CD4-positive, alpha-beta T cell treated with Interleukin-4 for 4 hours (primary cell): ENCODE data around the gene ASIC1.

Source experiments
- DNase-seq: peaks from one replicate; pipeline ENCODE4 v3.0.0-alpha.2; 2020

The ASIC1 gene

GRCh38 chr12:50085615-50086072 is 28.2 kb downstream of the ASIC1 start:
- DNase-seq = no peak

DNA sequence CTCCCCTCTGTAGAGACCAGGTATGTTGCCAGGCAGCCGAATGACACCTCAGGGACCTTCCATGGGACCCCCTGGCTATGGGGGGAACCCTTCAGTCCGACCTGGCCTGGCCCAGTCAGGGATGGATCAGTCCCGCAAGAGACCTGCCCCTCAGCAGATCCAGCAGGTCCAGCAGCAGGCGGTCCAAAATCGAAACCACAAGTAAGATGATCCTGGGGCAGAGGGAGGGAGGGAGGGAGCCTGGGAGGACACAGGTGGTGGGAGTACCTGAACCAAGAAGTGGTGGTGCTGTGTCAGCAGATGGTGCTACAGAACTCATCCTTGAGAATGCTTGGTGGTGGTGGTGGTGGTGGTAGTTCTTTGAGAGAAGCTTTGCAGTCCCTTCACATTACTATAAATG is 28.8 kb downstream of the ASIC1 start:
- no peak for DNase-seq

GRCh38 chr12:50087151-50087550 is 29.8 kb downstream of the ASIC1 start:
- no peak for DNase-seq

- no peak for DNase-seq
Measured at GRCh38 chr12:50087995-50088394, 30.6 kb downstream of the ASIC1 start.

GRCh38 chr12:50088577-50089335 is 31.4 kb downstream of the ASIC1 start:
- DNase-seq = peak; percentile 71

DNA sequence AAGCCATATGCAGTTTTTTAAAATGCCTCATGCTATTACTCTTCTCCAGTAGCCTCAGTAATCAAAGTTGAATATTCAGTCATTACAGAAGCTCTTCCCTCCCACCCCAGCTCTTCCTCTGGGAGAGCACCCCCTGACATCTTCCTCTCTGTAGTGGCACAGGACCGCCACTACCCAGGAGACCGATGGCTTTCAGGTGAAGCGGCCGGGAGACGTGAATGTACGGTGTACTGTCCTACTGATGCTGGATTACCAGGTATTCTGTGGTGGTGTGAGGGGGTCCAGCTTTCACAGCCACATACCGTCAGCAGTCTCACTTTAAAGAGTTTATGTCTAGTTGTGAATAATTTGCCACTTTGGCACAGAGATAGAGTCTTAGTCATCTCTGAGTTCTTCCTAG is 32.3 kb downstream of the ASIC1 start:
- no peak for DNase-seq

GRCh38 chr12:50090391-50090790 is 33.0 kb downstream of the ASIC1 start:
- DNase-seq = no peak

DNA sequence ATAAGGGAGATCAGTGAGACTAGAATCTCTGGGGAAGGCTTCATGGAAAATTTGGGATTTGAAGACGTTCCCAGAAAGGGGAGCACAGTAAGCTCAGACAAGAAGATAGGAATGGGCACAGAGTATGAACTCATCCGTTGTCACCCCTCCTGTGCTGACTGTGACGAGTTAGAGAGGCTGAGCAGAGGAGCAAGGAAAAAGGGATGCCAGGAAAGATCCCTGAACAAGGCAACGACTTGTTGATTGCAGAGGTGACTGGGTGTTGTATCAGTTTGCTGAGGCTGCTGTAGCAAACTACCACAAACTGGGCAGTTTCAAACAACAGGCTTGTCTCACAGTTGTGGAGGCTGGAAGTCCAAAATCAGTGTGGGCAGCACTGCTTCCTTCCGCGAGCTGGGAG is 40.6 kb downstream of the ASIC1 start:
- no peak for DNase-seq

- DNase-seq = no peak
Measured at GRCh38 chr12:50099302-50100008, 42.1 kb downstream of the ASIC1 start.

DNA sequence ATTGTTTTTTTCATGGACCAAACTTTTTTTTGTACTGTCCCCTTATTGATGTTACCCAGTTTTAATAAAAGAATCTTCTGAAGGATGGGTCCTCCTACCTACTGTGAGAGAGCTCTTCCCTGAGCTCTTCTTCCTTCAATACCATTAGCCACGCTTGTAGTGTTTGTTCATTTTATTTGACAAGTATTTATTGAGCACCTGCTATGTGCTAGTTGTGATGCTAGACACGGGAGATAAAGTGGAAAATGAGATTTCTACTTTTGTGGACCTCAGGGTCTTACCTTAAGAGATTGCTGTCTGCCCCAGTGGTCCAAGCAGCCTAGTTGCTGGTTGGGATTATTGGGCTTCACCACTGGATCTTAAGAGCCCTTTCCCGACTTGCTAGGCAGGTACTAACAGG is 43.2 kb downstream of the ASIC1 start:
- no peak for DNase-seq

DNA sequence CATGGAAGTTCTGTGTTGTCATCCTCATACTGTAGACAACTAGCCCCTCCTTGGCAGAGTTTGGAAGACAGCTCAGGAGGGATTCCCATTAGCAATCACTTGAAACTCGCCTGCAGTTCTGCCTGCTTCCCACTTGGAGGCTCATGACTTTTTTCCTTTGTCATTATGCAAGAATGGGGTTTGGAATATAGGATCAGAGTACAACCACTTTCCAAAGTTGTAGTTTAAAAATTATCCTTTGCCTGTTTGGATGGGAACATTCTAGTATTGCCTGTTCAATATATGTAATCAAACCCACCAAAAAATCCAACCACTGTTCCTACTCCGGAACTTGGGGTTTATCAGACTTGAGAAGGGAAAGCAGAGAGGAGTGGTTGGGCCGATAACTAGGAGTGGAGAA is 44.3 kb downstream of the ASIC1 start:
- no peak for DNase-seq

- DNase-seq = no peak
Measured at GRCh38 chr12:50102131-50102531, 44.7 kb downstream of the ASIC1 start.

GRCh38 chr12:50102646-50103309 is 45.4 kb downstream of the ASIC1 start:
- no peak for DNase-seq

- DNase-seq = no peak
Measured at GRCh38 chr12:50103351-50103750, 46.0 kb downstream of the ASIC1 start.

DNA sequence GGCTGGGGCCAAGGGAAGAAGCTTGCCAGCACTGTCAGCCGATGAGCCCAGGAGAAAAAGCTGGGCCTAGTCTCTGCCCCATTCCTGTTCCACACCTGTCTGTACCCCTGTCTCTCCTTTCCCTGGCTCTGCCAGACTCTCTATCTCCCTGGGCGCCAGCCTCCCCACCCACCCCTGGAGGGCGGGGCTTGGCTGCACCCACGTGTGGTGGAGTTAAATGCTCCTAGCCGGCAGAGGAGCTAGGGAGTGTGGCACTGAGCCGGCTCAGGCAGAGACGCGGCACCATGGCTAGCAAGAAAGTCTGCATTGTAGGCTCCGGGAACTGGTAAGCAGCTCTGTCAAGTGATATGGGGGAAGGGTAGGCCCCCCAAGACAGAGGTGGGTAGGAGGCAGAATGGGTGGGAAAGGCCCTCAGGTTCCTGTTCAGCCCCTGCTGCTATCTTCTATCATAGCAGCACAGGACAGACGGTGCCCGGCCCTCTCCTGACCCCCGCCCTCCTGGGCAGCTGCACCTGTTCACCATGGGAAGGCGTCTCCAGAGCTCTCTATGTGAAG is 46.4 kb downstream of the ASIC1 start, which contains the start of gene GPD1:
GPD1 (plus strand) TSS at position 242 of the 555 bp plus-strand sequence; CDS start at position 285, 43 bp downstream.
- no peak for DNase-seq

GRCh38 chr12:50104417-50105366 is 47.3 kb downstream of the ASIC1 start:
- no peak for DNase-seq

DNA sequence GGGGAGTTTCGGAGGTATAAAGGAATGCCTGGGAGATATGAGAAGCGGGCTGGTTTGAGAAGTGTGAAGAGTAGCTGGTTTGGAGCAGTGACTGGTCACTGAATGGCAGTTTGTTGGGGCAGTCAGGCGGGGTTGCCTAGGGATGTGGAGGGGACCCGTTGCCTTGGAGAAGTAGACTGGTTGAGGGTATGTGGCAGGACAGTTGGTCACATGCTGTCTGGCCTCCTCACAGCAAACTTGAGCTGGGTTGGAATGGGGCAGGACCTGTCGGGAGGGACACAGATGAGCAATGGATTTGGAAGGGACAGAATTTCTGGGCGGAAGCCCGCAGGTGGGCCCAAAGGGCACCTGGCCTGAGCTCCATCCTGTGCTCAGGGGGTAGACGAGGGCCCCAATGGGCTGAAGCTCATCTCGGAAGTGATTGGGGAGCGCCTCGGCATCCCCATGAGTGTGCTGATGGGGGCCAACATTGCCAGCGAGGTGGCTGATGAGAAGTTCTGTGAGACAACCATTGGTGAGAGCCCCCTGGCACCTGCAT is 48.6 kb downstream of the ASIC1 start:
- DNase-seq = no peak

DNA sequence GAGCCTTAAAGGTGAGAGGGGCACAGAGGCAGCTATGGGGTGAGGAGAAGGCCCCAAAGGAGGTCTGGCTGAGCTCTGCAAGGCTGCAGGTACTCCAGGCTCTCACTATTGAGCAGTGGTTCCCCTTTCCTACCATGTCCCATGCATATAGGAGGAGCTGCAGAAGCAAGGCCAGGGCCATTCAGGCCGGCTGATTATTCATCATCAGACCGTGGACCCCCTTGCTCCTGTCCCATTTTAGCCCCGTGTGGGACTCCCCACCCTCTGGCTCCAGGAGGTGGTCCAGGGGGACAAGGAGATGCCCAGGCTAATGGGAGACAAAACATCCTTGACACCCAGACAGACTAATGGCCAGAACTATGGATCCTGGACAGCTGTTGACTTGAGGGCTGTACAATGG is 49.5 kb downstream of the ASIC1 start:
- DNase-seq = no peak

GRCh38 chr12:50107416-50108268 is 50.2 kb downstream of the ASIC1 start:
- DNase-seq = no peak

DNA sequence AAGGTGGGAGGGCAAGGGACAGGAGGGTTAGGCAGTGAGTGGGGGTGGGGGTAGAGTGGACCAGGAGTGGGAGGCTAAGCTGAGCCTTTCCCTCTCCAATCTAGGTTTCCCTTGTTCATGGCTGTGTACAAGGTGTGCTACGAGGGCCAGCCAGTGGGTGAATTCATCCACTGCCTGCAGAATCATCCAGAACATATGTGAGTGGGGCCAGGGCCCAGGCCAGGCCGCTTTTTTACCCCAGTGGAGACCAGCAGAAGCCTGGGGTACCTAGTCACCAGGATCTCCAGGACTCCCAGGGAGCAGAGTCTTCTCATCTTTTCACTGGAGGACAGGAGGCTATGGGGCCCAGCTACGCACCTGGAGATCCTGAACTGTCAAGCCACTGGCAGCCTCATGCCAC is 51.9 kb downstream of the ASIC1 start:
- no peak for DNase-seq
